Stimulated activated CD8-positive, alpha-beta memory T cell treated with anti-CD3 and anti-CD28 coated beads, Interleukin-12 subunit alpha, Interleukin-12 subunit beta, amount 100 ng/mL, for 4 hours (primary cell): Measurements from ENCODE around the gene AGR2.
A peak's percentile ranks its signal among the peaks of the same experiment; 100 is the strongest.
"Not testable (repeated sequence)": the region's sequence is repeated elsewhere in the genome, so short reads cannot be mapped to it uniquely, and the experiment has no call there.

ENCODE experiments used
- DNase-seq: peaks from one replicate; pipeline ENCODE4 v3.0.0-alpha.2; 2020; ENCODE audit warnings: low read depth

Gene AGR2

GRCh38 chr7:16773884-16774283 is 30.9 kb downstream of the AGR2 start:
- DNase-seq: no peak

GRCh38 chr7:16773326-16773725 is 31.5 kb downstream of the AGR2 start:
- DNase-seq: no peak

DNA sequence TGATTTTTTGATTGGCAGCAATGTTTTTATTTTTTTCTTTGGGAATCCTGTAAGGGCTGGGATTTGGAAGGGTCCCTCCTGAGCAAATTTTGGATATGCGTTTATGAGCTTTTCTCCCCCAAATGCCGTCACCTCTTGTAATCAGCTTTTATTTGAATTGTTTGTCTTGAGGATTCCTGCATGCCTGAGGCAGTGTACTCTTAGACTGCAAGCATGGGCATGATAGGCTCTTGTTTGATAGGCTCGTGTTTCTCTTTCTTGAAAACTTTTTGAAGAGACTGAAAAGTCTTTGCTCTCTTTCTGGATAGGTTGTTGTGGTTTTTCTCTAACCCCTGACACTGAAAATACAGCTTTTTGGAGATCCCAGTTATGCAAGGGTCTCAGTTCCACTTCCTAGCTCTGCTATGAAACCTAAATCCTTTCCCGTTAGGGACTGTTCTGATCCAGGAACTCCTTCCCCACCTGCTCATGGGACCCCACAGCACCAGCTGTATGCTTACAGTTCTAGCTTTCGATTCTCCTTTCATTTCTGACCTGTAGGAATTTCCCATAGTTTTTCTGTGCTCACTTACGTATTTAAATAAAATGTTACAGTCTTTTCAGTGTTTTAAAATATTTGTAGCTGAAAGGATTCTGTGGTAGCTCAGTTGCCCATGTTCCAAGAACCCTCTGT is 34.0 kb downstream of the AGR2 start:
- DNase-seq: no peak

GRCh38 chr7:16769994-16770393 is 34.8 kb downstream of the AGR2 start:
- not testable (repeated sequence) for DNase-seq

GRCh38 chr7:16765436-16765859 is 39.4 kb downstream of the AGR2 start:
- DNase-seq: no peak

DNA sequence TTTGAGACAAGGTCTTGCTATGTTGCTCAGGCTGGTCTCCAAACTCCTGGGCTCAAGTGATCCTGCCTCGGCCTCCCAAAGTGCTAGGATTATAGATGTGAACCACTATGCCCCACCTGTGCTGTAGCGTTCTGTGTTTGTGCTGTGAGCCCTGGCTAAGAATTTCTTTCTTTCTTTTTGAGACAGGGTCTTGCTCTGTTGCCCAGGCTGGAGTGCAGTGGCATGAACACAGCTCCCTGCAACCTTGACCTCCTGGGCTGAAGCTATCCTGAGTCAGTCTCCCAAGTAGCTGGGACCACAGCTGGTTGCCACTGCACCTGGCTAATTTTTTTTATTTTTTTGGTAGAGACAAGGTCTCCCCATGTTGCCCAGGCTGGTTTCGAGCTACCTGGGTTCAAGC is 39.9 kb downstream of the AGR2 start:
- no peak for DNase-seq

- DNase-seq: no peak
Observed at GRCh38 chr7:16762177-16762576, 42.6 kb downstream of the AGR2 start.

- DNase-seq: no peak
Observed at GRCh38 chr7:16759840-16760239, 45.0 kb downstream of the AGR2 start.

GRCh38 chr7:16758631-16759611 is 45.9 kb downstream of the AGR2 start:
- no peak for DNase-seq

DNA sequence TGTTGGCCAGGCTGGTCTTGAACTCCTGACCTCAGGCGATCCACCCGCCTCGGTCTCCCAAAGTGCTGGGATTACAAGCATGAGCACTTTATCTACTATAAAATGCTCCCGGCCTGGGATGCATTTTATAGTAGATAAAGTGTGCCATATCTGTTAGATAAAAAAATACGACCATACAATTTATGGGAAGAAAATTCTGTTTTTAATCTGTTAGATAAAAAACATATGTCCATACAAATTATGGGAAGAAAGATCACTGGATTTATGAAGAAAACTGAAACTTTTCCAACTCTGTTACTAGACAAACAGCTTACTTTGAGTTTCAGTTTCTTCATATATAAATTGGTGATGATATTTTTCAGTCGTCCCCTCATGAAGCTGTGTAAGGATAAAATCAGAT is 46.8 kb downstream of the AGR2 start:
- DNase-seq: no peak

GRCh38 chr7:16755397-16755796 is 49.4 kb downstream of the AGR2 start:
- DNase-seq: no peak

DNA sequence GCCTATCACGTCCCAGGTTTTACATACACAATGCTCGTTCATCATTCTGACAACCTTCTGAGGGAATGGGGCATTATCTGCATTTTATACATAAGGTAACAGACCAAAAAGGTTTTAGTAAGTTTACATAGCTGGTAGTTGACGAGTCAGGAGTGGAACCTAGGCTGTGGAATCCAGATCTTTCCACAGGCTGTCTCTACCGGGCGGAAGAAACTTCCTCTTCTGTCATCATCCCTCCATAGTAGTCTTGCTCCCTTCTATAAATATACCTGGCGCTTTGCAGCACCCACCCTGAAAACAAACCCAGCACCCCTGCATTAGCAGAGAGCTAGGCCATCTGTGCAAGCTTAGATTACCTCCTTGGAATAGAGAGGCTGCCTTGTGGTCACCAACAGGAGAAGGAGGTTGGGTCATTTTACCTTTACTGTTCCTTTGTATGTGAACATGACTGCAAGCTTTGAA is 49.9 kb downstream of the AGR2 start:
- DNase-seq: no peak

- no peak for DNase-seq
Observed at GRCh38 chr7:16753932-16754855, 50.6 kb downstream of the AGR2 start.

- DNase-seq: peak; percentile 20
Observed at GRCh38 chr7:16753102-16753931, 51.5 kb downstream of the AGR2 start, which contains the start of gene TSPAN13. TSPAN13 (plus strand) TSS chr7:16753755; CDS start chr7:16753968, 213 bp downstream.

DNA sequence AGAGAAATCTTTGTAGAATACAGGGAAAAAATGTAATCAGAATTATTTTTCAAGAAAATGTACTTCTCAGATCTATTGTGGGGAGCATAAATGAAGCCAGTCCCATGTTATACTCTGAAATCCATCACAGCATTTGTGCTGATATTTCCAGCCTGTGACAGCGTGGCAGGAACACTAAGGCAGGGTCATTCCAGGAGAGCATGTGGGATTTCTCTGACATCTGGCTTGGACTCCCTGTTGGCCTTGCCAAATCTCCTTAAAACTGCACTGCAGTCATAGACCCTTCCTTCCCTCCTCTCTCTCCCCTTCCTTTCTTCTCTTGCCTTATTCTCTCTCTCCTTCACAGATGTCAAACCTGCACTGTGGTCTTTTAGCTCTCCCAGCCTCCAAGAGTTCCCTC is 57.7 kb downstream of the AGR2 start:
- no peak for DNase-seq

DNA sequence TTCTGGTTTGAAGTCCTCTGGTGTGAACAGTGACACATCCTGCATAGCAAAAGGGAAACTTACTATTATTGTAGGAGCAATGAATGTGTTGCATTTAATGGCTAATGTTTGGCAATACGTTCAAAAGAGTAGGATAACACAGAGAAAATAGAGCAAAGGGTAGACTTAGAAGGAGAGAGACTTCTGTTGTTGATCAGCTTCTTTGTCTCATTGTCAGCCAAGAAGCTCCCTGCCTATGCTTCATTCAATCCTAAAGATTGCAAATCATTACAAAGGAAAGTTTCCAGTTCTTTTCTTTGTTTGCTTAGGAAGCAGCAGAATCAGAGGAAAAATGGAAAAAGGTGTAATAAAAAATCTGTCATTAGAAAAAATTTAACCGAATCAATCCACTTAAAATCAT is 59.2 kb downstream of the AGR2 start:
- no peak for DNase-seq

DNA sequence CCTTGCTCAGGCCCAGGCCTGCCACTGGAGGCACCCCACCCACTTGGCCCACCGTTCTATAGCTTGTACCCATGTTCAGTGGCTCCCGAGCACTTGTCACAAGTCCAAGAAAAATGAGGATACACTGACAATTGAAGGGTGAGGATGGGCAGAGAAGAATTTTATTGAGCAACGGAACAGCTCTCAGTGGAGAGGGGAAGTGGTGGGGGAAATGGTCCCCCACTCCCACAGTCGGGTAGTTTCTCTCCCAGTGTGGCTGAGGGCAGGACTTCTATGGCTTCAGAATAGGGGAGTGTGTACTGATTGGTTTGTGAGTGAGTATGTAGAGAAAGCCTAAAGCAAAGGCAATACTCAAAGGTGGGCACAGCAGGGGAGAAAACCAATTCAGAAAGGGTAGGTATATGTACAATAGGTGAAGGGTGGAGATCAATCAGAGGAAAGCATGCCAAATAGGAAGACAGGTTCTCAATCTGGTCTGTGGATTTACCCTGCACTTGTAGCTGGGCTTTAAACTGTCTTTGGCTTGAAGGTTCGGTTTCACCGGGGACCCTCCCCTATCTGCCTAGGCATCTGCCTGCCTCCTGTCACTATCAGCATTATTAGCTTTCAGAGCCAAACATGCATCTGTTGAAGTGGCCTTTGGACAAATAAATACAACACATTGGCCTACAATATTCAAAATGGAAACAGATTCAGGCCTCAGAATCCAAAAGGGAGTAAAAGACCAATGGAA is 60.1 kb downstream of the AGR2 start:
- no peak for DNase-seq

- no peak for DNase-seq
Observed at GRCh38 chr7:16743236-16743635, 61.6 kb downstream of the AGR2 start.

GRCh38 chr7:16742547-16742946 is 62.3 kb downstream of the AGR2 start:
- no peak for DNase-seq
